Heart right ventricle (tissue), 16 donors: ENCODE measurements around the gene AURKB. TPM values are rescaled to one million over a fixed set of nuclear protein-coding genes. Genes with fewer than 3 reads are reported as not detected.

Experiments used
- ATAC-seq, 8 donors: fragments of 200-7000 bp; cut with Tn5 transposase; one replicate each; pipeline ENCODE4 v1.9.1; 2020; ENCODE audit warnings: mild to moderate bottlenecking in 8 of 8, moderate library complexity in 8 of 8, moderate number of reproducible peaks in 1 of 8
- DNase-seq, 2 donors: peaks; one replicate each; pipeline ENCODE4 v3.0.0-alpha.2; 2020
- H3K27ac ChIP-seq, 10 donors: fragments of 200-600 bp; sonication (generic) in 2 of 10; one replicate each; pipeline versions ENCODE4 v1.5.0 to v1.8.0; 2020 to 2022; ENCODE audit warnings: mild to moderate bottlenecking in 3 of 10
- H3K27me3 ChIP-seq, 7 donors: fragments of 200-600 bp; one replicate each; pipeline ENCODE4 v1.8.0; 2021 to 2022; ENCODE audit warnings: mild to moderate bottlenecking in 2 of 7
- H3K36me3 ChIP-seq, 9 donors: fragments of 200-600 bp; sonication (generic) in 1 of 9; one replicate each; pipeline versions ENCODE4 v1.5.0 to v1.8.0; 2020 to 2022; ENCODE audit warnings: mild to moderate bottlenecking in 2 of 9
- H3K4me1 ChIP-seq, 9 donors: fragments of 200-600 bp; sonication (generic) in 1 of 9; one replicate each; pipeline versions ENCODE4 v1.5.0 to v1.8.0; 2020 to 2022; ENCODE audit warnings: mild to moderate bottlenecking in 4 of 9
- H3K4me3 ChIP-seq, 10 donors: fragments of 200-600 bp; sonication (generic) in 2 of 10; one replicate each; pipeline versions ENCODE4 v1.5.0 to v1.8.0; 2020 to 2022; ENCODE audit warnings: mild to moderate bottlenecking in 7 of 10, moderate library complexity in 2 of 10
- H3K9me3 ChIP-seq, 11 donors: fragments of 200-600 bp in 10 of 11; sonication (generic) in 2 of 11; one replicate each; pipeline versions ENCODE4 v1.5.0 to v1.8.0; 2013 to 2022; ENCODE audit warnings: mild to moderate bottlenecking in 2 of 11, control low read depth in 1 of 11, moderate library complexity in 1 of 11
- WGBS, 2 donors: extraction: QIAGEN DNeasy Blood & Tissue Kit; methylation state at CpG; one replicate each; pipeline ENCODE4 v1.1.7; 2013; ENCODE audit warnings: inconsistent platforms in 1 of 2; 5-methylcytosine and 5-hydroxymethylcytosine counted together
- intact Hi-C, 10 donors: fragments of 100-400 bp; cut with DNase I; formaldehyde crosslinking; loops; one replicate each; pipeline versions ENCODE4 v1.11.1 to v1.14.2; 2022
- microRNA-seq, 2 donors: library from miRNA; unstranded; fragments of <30 nt; microRNA quantifications; one replicate each; pipeline ENCODE4 v1.2.0, GENCODE V29; 2021
- polyA plus RNA-seq, 2 donors: library from polyadenylated mRNA; stranded (reverse); fragments of 200-250 nt; gene quantifications; one replicate each; pipeline ENCODE4 v1.2.3, GENCODE V29; 2013
- total RNA-seq, 10 donors: library from RNA; stranded (reverse); fragmentation: NEBNext Ultra II Directional in 3 of 10; extraction: Animal tissue kit (Norgen Biotek cat#: 25700) in 3 of 10; gene quantifications; one replicate each; pipeline versions ENCODE4 v1.2.1 to v1.2.4, GENCODE V29; 2021 to 2023
- TF ChIP-seq, protein P1 (sequence below), 9 donors: fragments of 200-600 bp; sonication (generic) in 2 of 9; IDR thresholded peaks; one replicate each; pipeline versions ENCODE4 v1.5.0 to v1.8.0; 2021 to 2022; ENCODE audit warnings: antibody characterized with exemption in 9 of 9, mild to moderate bottlenecking in 5 of 9, moderate library complexity in 1 of 9
- donor health status: Arrhythmogenic right ventricular cardiomyopathy.
- donor health status: ischemic (EF 13 %, LVEDD 7.1; RV severe dilation, severe dysfunction).
- donor health status: healthy with polysubstance abuse.
- donor health status: DM: no; HTN: yes; CAD: no.
- donor health status: DM: no; HTN: no; CAD: no.
- donor health status: ischemic (EF 25% LVEDD 6.9; RV normal size, moderate dysfunction).
- donor health status: ischemic (EF 25% LVEDD 5.7; RV mildly dilated, moderate dysfunction).
- donor health status: healthy.
- donor health status: DM: yes; HTN: yes; CAD: no.
- donor health status: Ischemic cardiomyopathy.
- donor health status: ischemic (EF 35%, LVEDD 5.7; RV mildly dilated, moderate dysfunction).
- donor health status: nonischemic (EF 11% LVEDD 7.7; RV severe dilation, severe dysfunction).
- donor health status: DM: yes; HTN: yes; CAD: no.
- donor health status: PGD.
- donor health status: ischemic (EF 29% LVEDD 5.4; RV normal size, mild dysfunction).
- donor health status: nonischemic (EF 23%, LVEDD 6.1; RV moderate dilation, normal function).

AURKB gene
- total and polyA plus RNA-seq, 12 donors, result 0.38 to 6.4 (median 1.0) TPM; not detected in 5

DNA sequence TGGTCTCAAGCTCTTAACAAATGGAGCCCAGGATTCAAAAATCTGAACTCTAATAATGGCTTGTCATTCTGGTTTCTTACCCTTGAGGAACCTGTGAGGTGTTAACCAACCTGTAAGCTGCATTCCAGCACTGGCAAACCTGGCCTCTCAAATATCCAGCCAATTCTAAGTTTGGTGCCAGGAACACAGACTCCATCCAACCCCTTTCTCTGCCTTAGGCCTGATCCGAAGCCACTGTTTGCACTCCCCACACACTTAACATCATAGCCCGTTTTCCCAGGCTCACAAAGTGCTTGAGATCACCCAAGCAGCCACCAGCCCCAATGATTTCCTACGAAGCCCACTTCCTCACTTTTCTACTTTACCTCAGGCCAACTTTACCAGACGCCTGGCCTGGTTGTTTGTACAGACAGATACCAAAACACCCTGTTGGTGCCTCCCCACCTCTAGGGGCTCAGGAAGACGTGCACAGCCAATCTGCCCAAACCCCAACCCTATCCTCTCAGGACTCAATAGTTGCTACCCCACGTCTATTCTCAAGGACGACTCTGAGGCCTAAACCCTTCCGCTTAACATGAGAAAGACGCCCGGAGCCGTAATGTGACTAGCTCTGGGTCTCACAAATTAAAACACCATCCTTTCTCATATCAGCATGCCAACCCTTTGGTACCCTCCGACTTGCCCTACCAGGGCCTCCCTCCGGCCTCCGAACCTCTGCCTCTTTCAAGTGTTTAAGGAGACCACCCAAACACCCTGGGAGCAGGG lies 55.0 kb downstream of the AURKB start:
- peaks cover 0 to 25% (median 11%) of the 10 kb centered on the region in 9 donors for H3K36me3 ChIP-seq
- H3K27ac ChIP-seq, result peak overlapping the region; percentile 92 to 100 (median 100)
- no peak for ATAC-seq
- H3K9me3 ChIP-seq, result no peaks in the 10 kb centered on the region
- intact Hi-C loops, result loop anchor here in 3 of 10 donors (2.0 to 10.0 kb wide), 7 partner anchors 17 to 321 kb away; partner anchors contain the start of genes ALOXE3 (in 1 of the 3), CYB5D1 (in 1 of the 3), HES7 (in 1 of the 3) and KDM6B (in 1 of the 3)
- no peaks in the 10 kb centered on the region for H3K27me3 ChIP-seq
- peak overlapping the region; percentile 66 to 91 (median 81) for H3K4me3 ChIP-seq
- TF ChIP-seq, protein P1, sequence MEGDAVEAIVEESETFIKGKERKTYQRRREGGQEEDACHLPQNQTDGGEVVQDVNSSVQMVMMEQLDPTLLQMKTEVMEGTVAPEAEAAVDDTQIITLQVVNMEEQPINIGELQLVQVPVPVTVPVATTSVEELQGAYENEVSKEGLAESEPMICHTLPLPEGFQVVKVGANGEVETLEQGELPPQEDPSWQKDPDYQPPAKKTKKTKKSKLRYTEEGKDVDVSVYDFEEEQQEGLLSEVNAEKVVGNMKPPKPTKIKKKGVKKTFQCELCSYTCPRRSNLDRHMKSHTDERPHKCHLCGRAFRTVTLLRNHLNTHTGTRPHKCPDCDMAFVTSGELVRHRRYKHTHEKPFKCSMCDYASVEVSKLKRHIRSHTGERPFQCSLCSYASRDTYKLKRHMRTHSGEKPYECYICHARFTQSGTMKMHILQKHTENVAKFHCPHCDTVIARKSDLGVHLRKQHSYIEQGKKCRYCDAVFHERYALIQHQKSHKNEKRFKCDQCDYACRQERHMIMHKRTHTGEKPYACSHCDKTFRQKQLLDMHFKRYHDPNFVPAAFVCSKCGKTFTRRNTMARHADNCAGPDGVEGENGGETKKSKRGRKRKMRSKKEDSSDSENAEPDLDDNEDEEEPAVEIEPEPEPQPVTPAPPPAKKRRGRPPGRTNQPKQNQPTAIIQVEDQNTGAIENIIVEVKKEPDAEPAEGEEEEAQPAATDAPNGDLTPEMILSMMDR (IDR thresholded peaks at IDR 0.05), result no peak
- 9 to 10% methylated on average over 14 of the region's 14 CpGs for WGBS, 2 donors
- H3K4me1 ChIP-seq, result peaks cover 22 to 91% (median 50%) of the 10 kb centered on the region in 9 donors
- peak in 1 of 2 donors; percentile 23 for DNase-seq

Small RNAs within 50 kb of the gene (microRNA-seq; reads per million reads assigned to microRNA genes)
- 54.5 to 69.5 reads per million in 2 donors for gene MIR4521

Other genes with a start within 250 kb of the AURKB start
- gene GUCY2D, start 208.0 kb downstream of the AURKB start, total RNA-seq, result under 1 TPM in 6 of 10 donors, not detected in 4; 0.06 to 0.69 (median 0.36) TPM
- not detected for gene GUCY2D, start 208.0 kb downstream of the AURKB start, polyA plus RNA-seq
- gene ALOX15B, start 171.5 kb downstream of the AURKB start, total RNA-seq, result under 1 TPM in 4 of 10 donors, not detected in 6; 0.10 to 0.76 (median 0.15) TPM
- gene ALOX15B, start 171.5 kb downstream of the AURKB start, polyA plus RNA-seq, result 1 to 10 TPM in 1 of 2 donors, under 1 TPM in 1; 0.37 to 1.3 TPM
- not detected for gene ALOX12B, start 122.9 kb downstream of the AURKB start, total RNA-seq
- not detected for gene ALOX12B, start 122.9 kb downstream of the AURKB start, polyA plus RNA-seq
- not detected for gene ALOXE3, start 92.1 kb downstream of the AURKB start, total RNA-seq
- gene ALOXE3, start 92.1 kb downstream of the AURKB start, polyA plus RNA-seq, result under 1 TPM in 1 of 2 donors, not detected in 1; 0.09 TPM
- gene HES7, start 86.5 kb downstream of the AURKB start, total RNA-seq, result under 1 TPM in 5 of 10 donors, not detected in 5; 0.17 to 0.52 (median 0.38) TPM
- 1 to 10 TPM in 1 of 2 donors, under 1 TPM in 1; 0.91 to 1.5 TPM for gene HES7, start 86.5 kb downstream of the AURKB start, polyA plus RNA-seq
- gene PER1, start 58.2 kb downstream of the AURKB start, total RNA-seq, result 100 to 1,000 TPM in 6 of 10 donors, 10 to 100 TPM in 4; 37.4 to 154 (median 112) TPM
- gene PER1, start 58.2 kb downstream of the AURKB start, polyA plus RNA-seq, result 100 to 1,000 TPM; 112 to 135 TPM
- gene VAMP2, start 47.6 kb downstream of the AURKB start, total RNA-seq, result 10 to 100 TPM; 46.8 to 67.8 (median 62.7) TPM
- gene VAMP2, start 47.6 kb downstream of the AURKB start, polyA plus RNA-seq, result 10 to 100 TPM; 49.0 to 54.3 TPM
- 10 to 100 TPM in 1 of 10 donors, 1 to 10 TPM in 9; 5.2 to 15.2 (median 7.3) TPM for gene TMEM107, start 34.2 kb downstream of the AURKB start, total RNA-seq
- 1 to 10 TPM; 4.5 to 7.8 TPM for gene TMEM107, start 34.2 kb downstream of the AURKB start, polyA plus RNA-seq
- gene BORCS6, start 20.4 kb downstream of the AURKB start, total RNA-seq, result 1 to 10 TPM; 5.3 to 9.4 (median 7.7) TPM
- gene BORCS6, start 20.4 kb downstream of the AURKB start, polyA plus RNA-seq, result 10 to 100 TPM in 1 of 2 donors, 1 to 10 TPM in 1; 4.2 to 13.8 TPM
- 10 to 100 TPM; 12.5 to 19.8 (median 14.8) TPM for gene CTC1, start 37.5 kb upstream of the AURKB start, total RNA-seq
- gene CTC1, start 37.5 kb upstream of the AURKB start, polyA plus RNA-seq, result 10 to 100 TPM in 1 of 2 donors, 1 to 10 TPM in 1; 5.9 to 19.3 TPM
- 10 to 100 TPM in 9 of 10 donors, 1 to 10 TPM in 1; 9.6 to 17.9 (median 13.7) TPM for gene PFAS, start 38.7 kb upstream of the AURKB start, total RNA-seq
- gene PFAS, start 38.7 kb upstream of the AURKB start, polyA plus RNA-seq, result 10 to 100 TPM in 1 of 2 donors, 1 to 10 TPM in 1; 8.6 to 11.2 TPM
- 10 to 100 TPM; 20.7 to 28.2 (median 24.4) TPM for gene RANGRF, start 78.1 kb upstream of the AURKB start, total RNA-seq
- 10 to 100 TPM; 32.3 to 53.5 TPM for gene RANGRF, start 78.1 kb upstream of the AURKB start, polyA plus RNA-seq
- 1 to 10 TPM; 1.5 to 4.5 (median 2.3) TPM for gene SLC25A35, start 84.8 kb upstream of the AURKB start, total RNA-seq
- 1 to 10 TPM; 2.4 to 6.8 TPM for gene SLC25A35, start 84.8 kb upstream of the AURKB start, polyA plus RNA-seq
- gene ARHGEF15, start 99.7 kb upstream of the AURKB start, total RNA-seq, result 10 to 100 TPM; 13.5 to 30.6 (median 19.4) TPM
- 10 to 100 TPM; 11.1 to 32.7 TPM for gene ARHGEF15, start 99.7 kb upstream of the AURKB start, polyA plus RNA-seq
- not detected for gene ODF4, start 129.3 kb upstream of the AURKB start, total RNA-seq
- gene ODF4, start 129.3 kb upstream of the AURKB start, polyA plus RNA-seq, result not detected
- 1,000 to 10,000 TPM; 1,004 to 1,398 (median 1,028) TPM for gene RPL26, start 172.6 kb upstream of the AURKB start, total RNA-seq
- gene RPL26, start 172.6 kb upstream of the AURKB start, polyA plus RNA-seq, result 1,000 to 10,000 TPM in 1 of 2 donors, 100 to 1,000 TPM in 1; 890 to 4,129 TPM
- gene RNF222, start 187.3 kb upstream of the AURKB start, total RNA-seq, result not detected
- gene RNF222, start 187.3 kb upstream of the AURKB start, polyA plus RNA-seq, result not detected
- gene NDEL1, start 225.3 kb upstream of the AURKB start, total RNA-seq, result 10 to 100 TPM; 21.2 to 37.0 (median 28.4) TPM
- 10 to 100 TPM; 22.5 to 27.1 TPM for gene NDEL1, start 225.3 kb upstream of the AURKB start, polyA plus RNA-seq